IMR-90 (cell line): Measurements from ENCODE around the gene ZSCAN25. TPM values are rescaled to one million over a fixed set of nuclear protein-coding genes. Genes with fewer than 3 reads are reported as not detected.

Experiments
- ATAC-seq: fragments of 200-7000 bp; cut with Tn5 transposase; 2 replicates; pipeline ENCODE4 v1.9.1; 2020; ENCODE audit warnings: low read depth, mild to moderate bottlenecking, moderate library complexity
- BruUV-seq: library from RNA; stranded (reverse); fragments of 400-500 nt; replicated peaks from 2 replicates; lab custom pipeline; 2021; lab: Mats Ljungman, UMichigan
- CTCF ChIA-PET: fragments of 300-600 bp; formaldehyde crosslinking; extraction: SDS; loops from one replicate; lab custom pipeline; 2021; ENCODE audit warnings: antibody characterized with exemption; lab: Yijun Ruan, JAX
- POLR2A ChIA-PET: fragments of 300-600 bp; sonication (Branson Sonifier 250); formaldehyde crosslinking; loops from one replicate; lab custom pipeline; 2022; ENCODE audit warnings: antibody characterized with exemption; ENCODE audit not compliant: unreplicated experiment; lab: Charles Lee
- DNase-seq: peaks from one replicate; pipeline ENCODE4 v3.0.0; 2013
- H2AFZ ChIP-seq: replicated peaks from 2 replicates; pipeline ENCODE3; 2013; ENCODE audit warnings: low read length, mild to moderate bottlenecking; ENCODE audit not compliant: poor library complexity
- H2AK5ac ChIP-seq: 2 replicates; pipeline ENCODE4 v1.6.1; 2013; ENCODE audit warnings: low read depth, low read length, inconsistent platforms
- H2AK9ac ChIP-seq: replicated peaks from 2 replicates; pipeline ENCODE3; 2013; ENCODE audit warnings: mild to moderate bottlenecking, low read depth, low read length, moderate library complexity; ENCODE audit not compliant: poor library complexity
- H2BK120ac ChIP-seq: 2 replicates; pipeline ENCODE4 v1.6.1; 2013; ENCODE audit warnings: low read depth, low read length, inconsistent platforms
- H2BK15ac ChIP-seq: 3 replicates; pipeline ENCODE4 v1.6.1; 2013; ENCODE audit warnings: low read depth, low read length, inconsistent platforms
- H2BK20ac ChIP-seq: 2 replicates; pipeline ENCODE4 v1.6.1; 2013; ENCODE audit warnings: low read depth, mild to moderate bottlenecking, inconsistent platforms, low read length, moderate library complexity
- H2BK5ac ChIP-seq: 2 replicates; pipeline ENCODE4 v1.6.1; 2013; ENCODE audit warnings: mild to moderate bottlenecking, low read depth, low read length, inconsistent platforms; ENCODE audit not compliant: poor library complexity, severe bottlenecking
- H3K14ac ChIP-seq: replicated peaks from 2 replicates; pipeline ENCODE4 v1.6.1; 2013; ENCODE audit warnings: low read depth, low read length, inconsistent platforms
- H3K18ac ChIP-seq: 2 replicates; pipeline ENCODE4 v1.6.1; 2013; ENCODE audit warnings: low read depth, low read length, control low read depth
- H3K23ac ChIP-seq: 2 replicates; pipeline ENCODE4 v1.6.1; 2013; ENCODE audit warnings: low read depth, low read length, inconsistent platforms
- H3K27ac ChIP-seq: 2 replicates; pipeline ENCODE4 v1.5.1; 2013; ENCODE audit warnings: mild to moderate bottlenecking, control low read depth, low read length; ENCODE audit not compliant: insufficient read depth
- H3K27me3 ChIP-seq: 2 replicates; pipeline ENCODE4 v1.6.1; 2013; ENCODE audit warnings: low read length; ENCODE audit not compliant: control insufficient read depth, insufficient read depth
- H3K36me3 ChIP-seq: 2 replicates; pipeline ENCODE4 v1.6.1; 2013; ENCODE audit warnings: low read length, mixed read lengths; ENCODE audit not compliant: control insufficient read depth, insufficient read depth
- H3K4ac ChIP-seq: 2 replicates; pipeline ENCODE4 v1.6.1; 2013; ENCODE audit warnings: low read depth, low read length, inconsistent platforms
- H3K4me1 ChIP-seq: 2 replicates; pipeline ENCODE4 v1.6.1; 2013; ENCODE audit warnings: low read length, mixed read lengths; ENCODE audit not compliant: control insufficient read depth, insufficient read depth
- H3K4me2 ChIP-seq: 2 replicates; pipeline ENCODE4 v1.6.1; 2013; ENCODE audit warnings: low read depth, mild to moderate bottlenecking, control low read depth, low read length, moderate library complexity
- H3K4me3 ChIP-seq: 2 replicates; pipeline ENCODE4 v1.5.1; 2013; ENCODE audit warnings: low read depth, mild to moderate bottlenecking, control low read depth, low read length, moderate library complexity; ENCODE audit not compliant: insufficient read depth
- H3K56ac ChIP-seq: 2 replicates; pipeline ENCODE4 v1.6.1; 2013; ENCODE audit warnings: low read length, inconsistent platforms; ENCODE audit not compliant: insufficient read depth; ENCODE audit errors: extremely low read depth
- H3K79me1 ChIP-seq, 2 experiments: 2 replicates each; pipeline ENCODE4 v1.6.1; 2013; ENCODE audit warnings: low read length in 2 of 2, inconsistent platforms in 1 of 2, low read depth in 1 of 2
- H3K9ac ChIP-seq: 2 replicates; pipeline ENCODE4 v1.6.1; 2013; ENCODE audit warnings: low read depth, low read length, control low read depth
- H3K9me1 ChIP-seq: 2 replicates; pipeline ENCODE4 v1.6.1; 2013; ENCODE audit warnings: low read length, inconsistent platforms; ENCODE audit not compliant: insufficient read depth
- H3K9me3 ChIP-seq: 2 replicates; pipeline ENCODE4 v1.6.1; 2013; ENCODE audit warnings: low read length; ENCODE audit not compliant: control insufficient read depth, insufficient read depth
- H4K20me1 ChIP-seq: 2 replicates; pipeline ENCODE4 v1.6.1; 2013; ENCODE audit warnings: low read length, inconsistent platforms; ENCODE audit not compliant: insufficient read depth
- H4K5ac ChIP-seq: 2 replicates; pipeline ENCODE4 v1.6.1; 2013; ENCODE audit warnings: mild to moderate bottlenecking, low read depth, low read length, control low read depth
- H4K8ac ChIP-seq, 2 experiments: 2 replicates each; pipeline ENCODE4 v1.6.1; 2013; ENCODE audit warnings: low read depth in 2 of 2, low read length in 2 of 2, control low read depth in 1 of 2, inconsistent platforms in 1 of 2
- H4K91ac ChIP-seq: 2 replicates; pipeline ENCODE4 v1.6.1; 2013; ENCODE audit warnings: low read depth, low read length, inconsistent platforms; ENCODE audit not compliant: insufficient read depth
- CEBPB ChIP-seq: IDR thresholded peaks from 2 replicates; pipeline ENCODE4 v1.6.1; 2012; ENCODE audit warnings: low read depth, low read length, improper control_type of control experiment
- FOS ChIP-seq: fragments of 150-350 bp; IDR thresholded peaks from 2 replicates; pipeline ENCODE4 v1.6.1; 2016; ENCODE audit warnings: low read depth, low read length
- WGBS, 2 experiments: methylation state at CpG; one replicate each; pipeline versions ENCODE4 v1.1.5 to v1.1.7; 2013; ENCODE audit warnings: missing lambda C conversion rate in 2 of 2; ENCODE audit not compliant: insufficient read length in 1 of 2; ENCODE audit errors: extremely low coverage in 2 of 2; 5-methylcytosine and 5-hydroxymethylcytosine counted together
- dilution Hi-C: fragments of 300-500 bp; cut with HindIII; formaldehyde crosslinking; loops from one replicate; pipeline ENCODE4 v1.14.3; 2018; ENCODE audit warnings: low sequenced_read_pairs; ENCODE audit not compliant: unreplicated experiment
- in situ Hi-C: fragments of 300-500 bp; cut with MboI; formaldehyde crosslinking; loops from 3 replicates; pipeline ENCODE4 v1.14.3; 2019; ENCODE audit warnings: low sequenced_read_pairs, inconsistent platforms, mixed read lengths
- intact Hi-C: fragments of 100-400 bp; cut with micrococcal nuclease; formaldehyde crosslinking; loops from 2 replicates; pipeline ENCODE4 v1.10.0; 2022
- polyA plus RNA-seq, 3 experiments: library from polyadenylated mRNA; depleted of rRNA; stranded (reverse); fragments of >200 nt; gene quantifications; 2 replicates each; pipeline ENCODE4 v1.2.3, GENCODE V29; 2012; ENCODE audit warnings: low replicate concordance in 1 of 3
- total RNA-seq: library from RNA; depleted of rRNA; stranded (reverse); fragments of >200 nt; gene quantifications from 2 replicates; pipeline ENCODE4 v1.2.3, GENCODE V29; 2012
- TF ChIP-seq, protein P1 (sequence below): conservative IDR thresholded peaks from 2 replicates; pipeline ENCODE4 v1.5.1; 2012; ENCODE audit warnings: mild to moderate bottlenecking, low read depth, low read length, improper control_type of control experiment

Gene ZSCAN25
- total and polyA plus RNA-seq, 2 of the 4 experiments (the other 2 are of a cell fraction) = 6.2 to 9.0 TPM

DNA sequence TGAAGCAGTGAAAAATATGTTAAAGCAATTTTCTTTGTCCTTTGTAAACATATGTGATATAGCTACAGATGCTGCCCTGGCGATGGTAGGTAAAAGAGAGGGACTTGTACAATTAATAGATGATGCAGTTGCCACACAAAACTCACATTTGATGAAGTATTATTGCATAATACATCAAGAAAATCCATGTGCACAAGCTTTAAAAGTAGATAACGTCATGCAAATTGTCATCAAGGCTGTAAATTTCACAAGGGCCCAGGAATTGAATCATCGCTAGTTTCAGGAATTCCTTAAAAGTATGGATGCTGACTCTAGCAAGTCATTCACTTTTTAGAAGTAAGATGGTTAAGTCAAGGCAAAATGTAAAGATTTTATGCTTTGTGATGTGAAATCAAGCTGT is 53.0 kb downstream of the ZSCAN25 start:
- no peak overlapping the region for H2AK5ac ChIP-seq
- no peak overlapping the region for H4K8ac ChIP-seq
- H3K36me3 ChIP-seq = no peaks in the 10 kb centered on the region
- intact Hi-C loops (no loop called here), in situ Hi-C loops (no loop called here), dilution Hi-C loops (no loop called here)
- no peak overlapping the region for H2AK9ac ChIP-seq
- H3K4me1 ChIP-seq = no peaks in the 10 kb centered on the region
- no peak overlapping the region for H4K91ac ChIP-seq
- BruUV-seq = no TSS peak
- no peak overlapping the region for H2BK15ac ChIP-seq
- no peak overlapping the region for H3K23ac ChIP-seq
- ChIA-PET POLR2A (no interaction called here), CTCF (no interaction called here)
- DNase-seq = no peak
- H2BK120ac ChIP-seq = no peak overlapping the region
- H3K4me2 ChIP-seq = no peak overlapping the region
- H4K20me1 ChIP-seq = no peaks in the 10 kb centered on the region
- H3K9me3 ChIP-seq = no peaks in the 10 kb centered on the region
- no peak overlapping the region for H3K27ac ChIP-seq
- WGBS, 2 experiments = no CpG with 5 or more reads among the region's 3 CpGs
- no peak overlapping the region for H3K4ac ChIP-seq
- H2AFZ ChIP-seq = no peak overlapping the region
- no peak overlapping the region for H3K9ac ChIP-seq
- H3K9me1 ChIP-seq = 0 out of 2 replicates have a peak, but pooled peaks cover 3% of the 10 kb centered on the region
- no peak overlapping the region for H3K14ac ChIP-seq
- H3K79me1 ChIP-seq = no peaks in the 10 kb centered on the region
- H2BK20ac ChIP-seq = no peak overlapping the region
- no peak overlapping the region for H4K5ac ChIP-seq
- no peak overlapping the region for H3K18ac ChIP-seq
- TF ChIP-seq FOS (no peak), CEBPB (peak; percentile 57)
- TF ChIP-seq, protein P1, sequence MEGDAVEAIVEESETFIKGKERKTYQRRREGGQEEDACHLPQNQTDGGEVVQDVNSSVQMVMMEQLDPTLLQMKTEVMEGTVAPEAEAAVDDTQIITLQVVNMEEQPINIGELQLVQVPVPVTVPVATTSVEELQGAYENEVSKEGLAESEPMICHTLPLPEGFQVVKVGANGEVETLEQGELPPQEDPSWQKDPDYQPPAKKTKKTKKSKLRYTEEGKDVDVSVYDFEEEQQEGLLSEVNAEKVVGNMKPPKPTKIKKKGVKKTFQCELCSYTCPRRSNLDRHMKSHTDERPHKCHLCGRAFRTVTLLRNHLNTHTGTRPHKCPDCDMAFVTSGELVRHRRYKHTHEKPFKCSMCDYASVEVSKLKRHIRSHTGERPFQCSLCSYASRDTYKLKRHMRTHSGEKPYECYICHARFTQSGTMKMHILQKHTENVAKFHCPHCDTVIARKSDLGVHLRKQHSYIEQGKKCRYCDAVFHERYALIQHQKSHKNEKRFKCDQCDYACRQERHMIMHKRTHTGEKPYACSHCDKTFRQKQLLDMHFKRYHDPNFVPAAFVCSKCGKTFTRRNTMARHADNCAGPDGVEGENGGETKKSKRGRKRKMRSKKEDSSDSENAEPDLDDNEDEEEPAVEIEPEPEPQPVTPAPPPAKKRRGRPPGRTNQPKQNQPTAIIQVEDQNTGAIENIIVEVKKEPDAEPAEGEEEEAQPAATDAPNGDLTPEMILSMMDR = no peak
- no peak overlapping the region for H3K56ac ChIP-seq
- no peak overlapping the region for H3K4me3 ChIP-seq
- no peak overlapping the region for H2BK5ac ChIP-seq
- no peaks in the 10 kb centered on the region for H3K27me3 ChIP-seq
- ATAC-seq = no peak
